ENCODE measurements around the gene MPP3. TPM values are rescaled to one million over a fixed set of nuclear protein-coding genes. Genes with fewer than 3 reads are reported as not detected.
A peak's percentile ranks its signal among the peaks of the same experiment; 100 is the strongest.

Gene MPP3
- total and polyA plus RNA-seq, 9 donors, result 2.7 to 17.2 (median 3.1) TPM

GRCh38 chr17:43868226-43868994 is 35.5 kb upstream of the MPP3 start:
- Histone ChIP-seq H3K4me3 (no peak overlapping the region), H3K4me1 (ENCODE audit: insufficient read depth) (no peaks in the 10 kb centered on the region), H3K36me3 (no peaks in the 10 kb centered on the region), H3K27ac (no peak overlapping the region), H3K9me3 (no peaks in the 10 kb centered on the region), H3K27me3 (no peaks in the 10 kb centered on the region)
- DNase-seq, result no peak
- intact Hi-C loops (cut with DNase I), result no loop called here
- TF ChIP-seq POLR2A (IDR thresholded peaks at IDR 0.05), result no peak
- TF ChIP-seq, protein P1, sequence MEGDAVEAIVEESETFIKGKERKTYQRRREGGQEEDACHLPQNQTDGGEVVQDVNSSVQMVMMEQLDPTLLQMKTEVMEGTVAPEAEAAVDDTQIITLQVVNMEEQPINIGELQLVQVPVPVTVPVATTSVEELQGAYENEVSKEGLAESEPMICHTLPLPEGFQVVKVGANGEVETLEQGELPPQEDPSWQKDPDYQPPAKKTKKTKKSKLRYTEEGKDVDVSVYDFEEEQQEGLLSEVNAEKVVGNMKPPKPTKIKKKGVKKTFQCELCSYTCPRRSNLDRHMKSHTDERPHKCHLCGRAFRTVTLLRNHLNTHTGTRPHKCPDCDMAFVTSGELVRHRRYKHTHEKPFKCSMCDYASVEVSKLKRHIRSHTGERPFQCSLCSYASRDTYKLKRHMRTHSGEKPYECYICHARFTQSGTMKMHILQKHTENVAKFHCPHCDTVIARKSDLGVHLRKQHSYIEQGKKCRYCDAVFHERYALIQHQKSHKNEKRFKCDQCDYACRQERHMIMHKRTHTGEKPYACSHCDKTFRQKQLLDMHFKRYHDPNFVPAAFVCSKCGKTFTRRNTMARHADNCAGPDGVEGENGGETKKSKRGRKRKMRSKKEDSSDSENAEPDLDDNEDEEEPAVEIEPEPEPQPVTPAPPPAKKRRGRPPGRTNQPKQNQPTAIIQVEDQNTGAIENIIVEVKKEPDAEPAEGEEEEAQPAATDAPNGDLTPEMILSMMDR (IDR thresholded peaks at IDR 0.05), result no peak
- no peak for TF ChIP-seq EP300 (IDR thresholded peaks at IDR 0.05)
- 85 to 92% (median 89%) methylated on average over 10 of the region's 10 CpGs for WGBS, 3 donors

- Histone ChIP-seq H3K4me1 (ENCODE audit: insufficient read depth) (peaks cover 5% of the 10 kb centered on the region), H3K27me3 (no peaks in the 10 kb centered on the region), H3K4me3 (no peak overlapping the region), H3K27ac (no peak overlapping the region), H3K36me3 (no peaks in the 10 kb centered on the region), H3K9me3 (no peaks in the 10 kb centered on the region)
- no peak for TF ChIP-seq EP300 (IDR thresholded peaks at IDR 0.05)
- TF ChIP-seq, protein P1 (IDR thresholded peaks at IDR 0.05), result no peak
- no peak for TF ChIP-seq POLR2A (IDR thresholded peaks at IDR 0.05)
- no peak for DNase-seq
- intact Hi-C loops (cut with DNase I), result no loop called here
- WGBS, 3 donors, result 81 to 93% (median 91%) methylated on average over 4 of the region's 4 CpGs
Measured at GRCh38 chr17:43864161-43864984, 31.4 kb upstream of the MPP3 start.

DNA sequence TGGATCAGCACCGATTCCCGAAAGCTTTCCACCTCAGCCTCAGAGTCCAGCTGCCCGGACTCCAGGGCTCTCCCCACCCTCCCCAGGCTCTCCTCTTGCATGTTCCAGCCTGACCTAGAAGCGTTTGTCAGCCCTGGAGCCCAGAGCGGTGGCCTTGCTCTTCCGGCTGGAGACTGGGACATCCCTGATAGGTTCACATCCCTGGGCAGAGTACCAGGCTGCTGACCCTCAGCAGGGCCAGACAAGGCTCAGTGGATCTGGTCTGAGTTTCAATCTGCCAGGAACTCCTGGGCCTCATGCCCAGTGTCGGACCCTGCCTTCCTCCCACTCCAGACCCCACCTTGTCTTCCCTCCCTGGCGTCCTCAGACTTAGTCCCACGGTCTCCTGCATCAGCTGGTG is 29.0 kb upstream of the MPP3 start:
- Histone ChIP-seq H3K27ac (no peak overlapping the region), H3K4me3 (no peak overlapping the region), H3K4me1 (ENCODE audit: insufficient read depth) (peaks cover 5% of the 10 kb centered on the region), H3K27me3 (no peaks in the 10 kb centered on the region), H3K36me3 (no peaks in the 10 kb centered on the region), H3K9me3 (no peaks in the 10 kb centered on the region)
- TF ChIP-seq EP300 (IDR thresholded peaks at IDR 0.05), result no peak
- peak in 1 of 5 donors; percentile 52 for DNase-seq
- intact Hi-C loops (cut with DNase I), result no loop called here
- 55 to 65% (median 65%) methylated on average over 9 of the region's 9 CpGs for WGBS, 3 donors

- H3K36me3 ChIP-seq, result no peaks in the 10 kb centered on the region
- peak overlapping the region in 1 of 2 donors; percentile 60 for H3K27ac ChIP-seq
- no peak overlapping the region for H3K4me3 ChIP-seq
- DNase-seq, result peak in 4 of 5 donors; percentile 48 to 86 (median 64)
- no peaks in the 10 kb centered on the region for H3K27me3 ChIP-seq
- peaks cover 5% of the 10 kb centered on the region for H3K4me1 ChIP-seq (ENCODE audit: insufficient read depth)
- WGBS, 3 donors, result 10 to 22% (median 15%) methylated on average over 9 of the region's 9 CpGs
- no peaks in the 10 kb centered on the region for H3K9me3 ChIP-seq
- TF ChIP-seq, protein P1 (IDR thresholded peaks at IDR 0.05), result no peak
- no peak for TF ChIP-seq EP300 (IDR thresholded peaks at IDR 0.05)
- TF ChIP-seq POLR2A (IDR thresholded peaks at IDR 0.05), result no peak
- intact Hi-C loops (cut with DNase I), result no loop called here
Measured at GRCh38 chr17:43860927-43861622, 28.1 kb upstream of the MPP3 start.

Measured in ovary (tissue), 9 donors.